Activated CD4-positive, alpha-beta T cell treated with anti-CD3 and anti-CD28 coated beads for 4 hours (primary cell): ENCODE results near the gene DCXR.

ENCODE experiments used
- DNase-seq, 2 donors: peaks; one replicate each; pipeline ENCODE4 v3.0.0-alpha.2; 2020

The DCXR gene

GRCh38 chr17:82037092-82037888, at the start of gene DCXR:
Gene DCXR (minus strand): TSS chr17:82037697. CDS start chr17:82037682, 15 bp downstream.
- DNase-seq = peak; percentile 90

DNA sequence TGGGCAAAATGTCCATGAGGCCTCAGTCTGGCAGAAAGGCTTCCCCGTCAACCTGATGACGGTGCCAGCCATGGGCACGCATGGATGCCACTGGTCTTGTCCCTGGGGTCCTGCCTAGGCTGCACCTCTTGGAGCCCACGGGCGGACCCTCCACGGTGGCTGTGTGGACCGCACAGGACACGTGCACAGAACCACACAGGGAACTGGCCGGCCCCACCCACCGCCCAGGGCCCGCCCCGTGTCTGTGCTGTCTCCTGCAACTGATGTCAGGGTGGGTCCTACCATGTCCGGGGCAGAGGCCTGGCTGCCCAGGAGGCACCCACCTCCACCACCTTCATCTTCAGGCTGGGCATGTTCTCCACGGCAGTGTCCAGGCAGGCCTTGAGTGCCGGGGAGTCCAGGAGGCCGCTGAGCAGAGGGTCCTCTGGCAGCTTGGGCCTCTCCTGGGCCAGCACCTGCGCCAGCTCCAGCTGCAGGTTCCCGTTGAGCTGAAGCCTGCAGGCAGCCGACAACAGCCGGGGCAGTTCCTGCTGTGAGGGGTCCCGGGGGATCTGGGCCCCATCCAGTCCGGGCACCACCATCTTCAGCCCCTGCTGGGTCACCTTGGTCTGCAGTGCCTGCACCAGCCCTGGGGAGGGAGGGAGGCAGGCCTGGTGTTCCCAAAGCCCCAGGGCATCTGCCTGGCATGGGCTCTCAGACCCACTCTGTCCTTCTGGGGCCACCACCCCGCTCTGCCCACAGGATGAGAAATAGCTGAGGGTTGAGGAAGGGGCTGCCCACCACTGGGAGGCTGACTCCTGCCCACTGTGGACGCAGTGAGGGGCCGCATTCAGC, 48.7 kb upstream of the DCXR start:
- no peak for DNase-seq

DNA sequence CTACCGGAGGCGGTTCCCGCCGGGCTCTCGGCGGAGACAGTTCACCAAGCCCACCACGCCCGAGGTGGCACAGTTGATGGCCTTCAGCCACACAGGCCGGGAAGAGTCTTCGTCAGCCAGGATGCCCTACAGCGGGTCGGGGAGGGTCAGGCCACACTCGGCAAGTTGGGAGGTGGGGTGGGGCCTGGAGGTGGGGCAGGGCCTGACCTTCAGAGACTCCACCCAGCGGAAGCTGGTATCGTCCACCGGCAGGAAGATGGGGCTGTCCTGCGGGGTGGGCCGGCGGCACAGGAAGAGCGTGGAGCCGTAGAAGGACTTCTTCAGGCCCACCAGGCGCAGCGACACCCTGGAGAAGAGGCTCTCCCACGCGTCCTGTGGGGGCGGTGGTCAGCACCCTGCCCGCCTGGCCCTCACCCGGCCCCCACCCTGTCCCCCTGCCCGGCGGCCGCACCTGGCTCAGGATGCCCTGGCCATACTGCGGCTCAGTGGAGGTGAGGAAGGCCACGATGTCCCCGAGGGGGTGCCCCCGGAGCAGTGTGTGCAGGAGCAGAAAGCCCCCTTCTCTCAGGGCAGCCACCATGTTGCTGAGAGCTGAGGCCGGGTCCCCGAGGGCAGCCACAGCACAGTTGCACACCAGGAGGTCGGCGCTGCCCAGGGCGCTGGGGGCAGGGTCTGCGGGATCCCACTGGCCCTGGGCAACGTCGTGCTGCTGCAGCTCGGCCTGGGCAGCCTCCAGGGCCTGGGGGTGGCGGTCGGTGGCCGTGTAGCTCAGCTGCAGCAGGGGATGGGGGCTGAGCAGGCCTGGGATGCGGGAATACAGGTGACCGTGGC, 47.7 kb upstream of the DCXR start:
- no peak for DNase-seq

DNA sequence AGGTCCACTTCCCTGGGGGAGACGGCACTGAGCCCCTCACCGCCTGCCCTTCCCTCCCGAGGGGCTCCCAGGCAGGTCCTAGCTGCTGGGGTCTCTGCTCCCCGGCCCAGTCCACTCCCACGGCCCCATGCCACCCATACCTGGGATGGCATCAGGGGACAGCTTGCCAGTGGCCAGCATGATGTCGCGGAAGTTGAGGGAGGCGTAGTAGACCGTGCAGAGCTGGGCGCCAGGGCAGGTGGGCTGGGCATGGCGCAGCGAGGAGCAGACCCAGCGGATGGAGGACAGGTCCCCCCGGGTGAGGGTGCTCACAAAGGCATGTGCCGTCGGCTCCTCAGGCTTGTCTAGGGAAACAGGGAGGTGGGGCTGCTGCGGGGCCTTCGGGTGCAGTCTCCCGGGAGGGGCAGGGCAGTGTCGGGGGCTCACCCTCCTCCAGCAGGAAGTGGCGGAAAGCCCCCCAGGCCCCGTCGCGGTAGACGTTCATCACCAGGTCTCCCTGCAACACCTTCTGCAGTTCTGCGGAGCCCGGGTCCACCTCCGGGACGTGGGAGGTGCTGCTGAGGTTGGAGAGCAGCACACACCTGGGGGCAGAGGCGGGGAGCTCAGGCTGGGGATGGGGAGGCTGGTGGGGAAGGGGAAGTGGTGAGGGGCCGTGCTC, 47.0 kb upstream of the DCXR start:
- DNase-seq = no peak

DNA sequence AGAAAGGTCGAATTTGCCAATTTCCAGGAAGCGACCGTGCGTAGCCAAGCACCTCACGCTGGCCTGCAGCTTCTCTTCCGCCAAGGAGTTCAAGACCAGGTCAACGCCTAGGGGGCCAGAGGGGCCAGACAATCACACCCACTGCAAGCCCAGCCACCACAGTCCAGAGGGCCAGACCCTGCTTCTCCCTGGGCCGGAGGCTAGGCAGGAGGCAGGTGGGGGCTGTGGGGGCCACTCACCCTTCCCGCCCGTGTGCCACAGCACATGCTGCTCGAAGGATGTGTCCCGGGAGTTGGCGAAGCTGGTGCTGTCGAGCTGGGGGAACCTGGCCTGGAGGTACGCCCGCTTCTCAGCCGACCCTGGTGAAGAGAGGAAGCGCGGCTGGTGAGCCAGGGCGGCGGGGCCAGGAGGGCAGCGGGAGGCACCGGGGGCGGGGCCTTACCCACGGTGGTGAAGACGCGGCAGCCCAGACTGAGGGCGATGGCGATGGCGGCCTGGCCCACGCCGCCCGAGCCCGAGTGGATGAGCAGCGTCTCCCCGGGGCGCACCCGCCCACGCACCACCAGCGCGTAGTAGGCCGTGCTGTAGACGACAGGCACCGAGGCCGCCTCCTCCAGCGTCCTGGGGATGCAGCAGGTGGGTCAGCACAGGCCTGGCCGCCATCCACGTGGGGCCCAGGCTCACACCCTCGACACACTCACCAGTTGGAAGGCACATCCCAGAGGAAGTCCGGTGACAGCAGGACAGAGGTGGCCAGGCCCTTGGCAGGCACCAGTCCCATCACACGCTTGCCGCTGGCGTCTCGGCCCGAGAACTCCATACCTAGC, 46.2 kb upstream of the DCXR start:
- no peak for DNase-seq

GRCh38 chr17:82083009-82083408, 45.5 kb upstream of the DCXR start:
- DNase-seq = no peak

DNA sequence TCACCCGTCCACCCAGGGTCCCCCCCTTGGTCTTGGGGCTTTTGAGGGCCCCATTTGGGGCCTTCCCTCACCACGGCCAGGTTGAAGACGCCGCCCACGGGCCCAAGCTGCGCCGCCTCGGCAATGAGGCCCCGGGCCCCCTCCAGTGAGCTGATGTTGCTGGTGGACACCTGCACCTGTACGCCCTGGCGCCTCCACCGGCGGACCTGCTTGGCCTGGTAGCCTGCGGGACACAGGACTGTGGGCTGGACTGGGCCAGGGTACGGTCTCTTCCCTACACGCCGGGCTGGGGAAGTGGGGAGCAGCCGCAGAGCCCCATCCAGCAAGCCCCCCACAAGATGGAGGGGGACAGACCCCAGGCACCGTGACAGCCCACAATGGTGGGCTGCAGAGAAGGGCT, 45.0 kb upstream of the DCXR start:
- DNase-seq = no peak

DNA sequence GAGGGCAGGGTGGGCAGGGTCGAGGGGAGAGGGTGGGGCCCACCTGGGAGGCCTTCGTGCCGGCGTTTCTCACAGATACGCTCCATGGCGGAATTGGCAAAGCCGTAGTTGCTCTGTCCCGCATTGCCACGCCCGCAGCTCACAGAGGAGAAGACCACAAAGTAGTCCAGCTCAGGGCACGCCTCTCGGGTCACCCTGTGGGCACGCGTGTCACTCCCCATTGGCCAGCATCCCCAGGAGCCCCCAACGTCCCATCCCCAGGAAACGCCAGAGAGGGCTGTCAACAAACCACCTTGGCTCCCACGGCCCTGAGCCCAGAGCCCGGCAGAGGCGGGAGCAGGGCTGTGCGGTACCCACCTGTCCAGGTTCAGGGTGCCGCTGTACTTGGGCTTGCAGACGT, 44.5 kb upstream of the DCXR start:
- no peak for DNase-seq

DNA sequence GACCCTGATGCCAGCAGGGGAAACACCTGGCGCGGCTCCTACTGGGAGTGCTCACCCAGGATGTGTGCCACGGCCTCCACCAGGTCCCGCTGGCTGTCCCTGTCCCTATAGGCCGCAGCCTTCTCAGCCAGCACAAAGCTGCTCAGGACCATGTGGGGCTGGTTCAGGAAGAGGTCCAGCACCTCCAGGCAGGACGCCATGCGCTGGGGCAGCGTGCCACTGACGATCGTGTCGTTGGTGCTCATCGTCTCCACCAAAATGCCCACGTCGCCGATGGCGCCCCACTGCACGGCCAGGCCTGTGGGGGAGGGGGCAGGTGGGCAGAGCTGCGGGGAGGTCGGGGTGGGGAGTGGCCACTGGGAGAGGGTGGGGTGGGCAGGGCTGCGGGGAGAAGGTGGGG, 44.0 kb upstream of the DCXR start:
- DNase-seq = no peak

- DNase-seq = no peak
These were observed 43.4 kb upstream of the DCXR start for GRCh38 chr17:82080789-82081464.

DNA sequence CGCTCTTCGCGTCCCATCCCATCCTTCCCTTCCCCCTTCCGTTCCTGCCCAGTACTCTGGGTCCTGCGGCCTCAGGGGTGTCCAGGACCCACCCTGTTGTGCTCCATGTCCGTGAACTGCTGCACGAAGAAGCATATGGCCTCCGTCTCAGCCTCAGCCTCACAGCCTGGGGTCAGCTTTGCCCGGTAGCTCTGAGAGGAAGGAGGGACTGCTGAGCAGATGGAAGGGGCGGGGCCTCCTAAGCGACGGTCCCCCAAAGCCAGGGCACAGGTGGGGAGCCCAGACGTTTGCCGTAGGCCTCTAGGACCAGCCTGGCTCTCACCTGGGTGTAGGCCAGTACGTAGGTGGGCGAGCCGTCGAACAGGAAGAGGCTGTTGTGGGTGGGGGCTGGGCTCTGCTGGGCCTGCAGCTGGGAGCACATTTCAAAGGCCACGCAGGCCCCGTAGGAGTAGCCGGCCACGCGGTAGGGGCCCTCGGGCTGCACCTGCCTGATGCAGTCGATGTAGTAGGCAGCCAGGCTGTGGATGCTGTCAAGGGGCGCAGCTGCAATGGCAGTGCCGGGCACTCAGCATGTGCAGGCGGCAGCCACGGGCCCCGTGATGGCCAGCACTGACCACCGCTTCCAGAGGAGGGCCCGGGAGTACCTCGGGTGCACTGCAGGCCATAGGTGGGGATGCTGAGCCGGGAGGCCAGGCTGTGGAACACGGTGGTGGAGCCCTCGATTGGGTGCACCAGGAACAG, 42.7 kb upstream of the DCXR start:
- DNase-seq = no peak

DNA sequence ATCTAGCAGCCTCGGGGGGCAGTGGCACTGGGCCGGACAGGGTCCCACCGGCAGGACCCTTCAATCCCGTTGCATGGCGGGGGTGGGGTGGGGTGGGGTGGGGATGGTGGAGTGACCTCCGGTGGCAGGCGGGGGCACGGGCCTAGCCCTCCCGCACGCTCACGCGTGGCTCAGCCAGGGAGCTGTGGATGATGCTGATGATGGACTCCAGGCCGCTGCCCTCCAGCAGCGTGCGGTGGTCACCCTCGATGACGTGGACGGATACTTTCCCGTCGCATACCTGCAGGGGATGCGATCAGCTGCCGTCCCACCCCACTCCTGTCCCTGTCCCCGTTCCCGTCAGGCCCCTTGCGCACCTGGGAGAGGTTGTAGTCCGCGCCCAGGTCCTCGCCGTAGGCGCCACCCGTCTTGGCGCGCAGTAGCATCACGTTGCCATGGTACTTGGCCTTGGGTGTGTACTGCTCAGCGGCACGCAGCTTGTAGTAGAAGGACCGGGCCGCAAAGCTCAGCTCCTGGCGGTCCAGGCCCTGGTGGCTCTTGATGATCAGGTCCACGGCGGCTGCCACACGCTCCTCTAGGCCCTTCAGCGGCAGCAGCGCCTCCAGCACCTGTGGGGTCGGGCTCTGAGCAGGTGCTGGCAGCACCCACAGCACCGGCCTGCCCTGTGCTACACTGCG, 41.6 kb upstream of the DCXR start:
- no peak for DNase-seq

DNA sequence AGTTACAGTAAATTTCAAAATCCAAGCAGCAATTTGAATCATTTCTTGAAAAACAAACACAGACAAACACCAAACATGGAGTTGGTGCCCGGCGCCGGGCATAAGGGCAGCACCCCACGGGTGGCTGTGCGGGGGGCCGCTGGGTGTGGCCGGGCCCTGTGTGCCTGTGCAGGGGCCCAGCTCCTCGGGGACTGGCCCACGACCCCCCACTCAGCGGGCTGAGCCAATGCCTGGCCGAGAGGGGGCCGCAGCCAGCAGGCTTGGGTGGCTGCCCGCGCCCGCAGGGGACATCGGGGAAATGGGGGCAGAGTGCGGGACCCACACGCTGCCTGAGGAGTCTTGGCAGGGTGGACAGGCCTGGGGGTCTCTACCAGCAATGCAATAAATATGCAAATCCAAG, 40.9 kb upstream of the DCXR start:
- DNase-seq = no peak

- DNase-seq = no peak
These were observed 40.3 kb upstream of the DCXR start for GRCh38 chr17:82077617-82078358.

DNA sequence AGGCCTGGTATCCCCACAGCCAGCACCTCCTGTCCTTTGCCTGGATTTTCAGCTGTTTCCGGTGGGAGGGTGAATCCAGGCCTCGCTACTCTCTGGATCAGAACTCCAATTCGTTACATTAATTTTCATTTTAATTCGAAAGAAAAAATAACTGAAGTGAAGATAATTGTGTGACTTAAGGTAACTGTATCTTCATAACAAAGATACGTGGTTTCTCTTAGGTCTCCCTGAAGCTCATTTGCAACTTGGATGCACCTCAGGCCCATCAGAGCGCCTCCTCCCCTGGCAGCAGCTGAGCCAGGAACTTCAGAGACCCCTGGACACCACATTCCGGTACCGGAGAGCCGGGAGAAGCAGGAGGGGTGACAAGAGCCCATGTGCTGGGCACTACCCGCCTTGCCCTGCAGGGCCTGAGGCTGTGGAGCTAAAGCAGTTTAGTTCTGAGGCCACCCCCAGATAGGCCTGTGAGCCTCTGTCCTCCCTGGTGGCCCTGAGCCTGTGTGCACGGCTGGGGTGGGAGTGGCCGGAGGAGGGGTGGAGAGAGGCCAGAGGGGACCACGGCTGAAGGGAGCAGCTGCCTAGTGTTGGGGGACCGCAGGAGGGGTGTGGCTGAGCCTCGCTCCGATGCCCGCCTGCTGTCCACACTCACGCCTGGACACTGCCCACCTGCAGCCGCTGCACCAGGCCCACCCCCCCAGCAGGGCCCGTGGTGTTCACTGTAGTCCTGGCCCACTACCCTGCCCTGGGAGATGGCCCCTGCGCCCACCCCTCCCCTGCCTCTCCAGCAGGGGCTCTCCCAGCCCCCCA, 39.5 kb upstream of the DCXR start:
- no peak for DNase-seq

DNA sequence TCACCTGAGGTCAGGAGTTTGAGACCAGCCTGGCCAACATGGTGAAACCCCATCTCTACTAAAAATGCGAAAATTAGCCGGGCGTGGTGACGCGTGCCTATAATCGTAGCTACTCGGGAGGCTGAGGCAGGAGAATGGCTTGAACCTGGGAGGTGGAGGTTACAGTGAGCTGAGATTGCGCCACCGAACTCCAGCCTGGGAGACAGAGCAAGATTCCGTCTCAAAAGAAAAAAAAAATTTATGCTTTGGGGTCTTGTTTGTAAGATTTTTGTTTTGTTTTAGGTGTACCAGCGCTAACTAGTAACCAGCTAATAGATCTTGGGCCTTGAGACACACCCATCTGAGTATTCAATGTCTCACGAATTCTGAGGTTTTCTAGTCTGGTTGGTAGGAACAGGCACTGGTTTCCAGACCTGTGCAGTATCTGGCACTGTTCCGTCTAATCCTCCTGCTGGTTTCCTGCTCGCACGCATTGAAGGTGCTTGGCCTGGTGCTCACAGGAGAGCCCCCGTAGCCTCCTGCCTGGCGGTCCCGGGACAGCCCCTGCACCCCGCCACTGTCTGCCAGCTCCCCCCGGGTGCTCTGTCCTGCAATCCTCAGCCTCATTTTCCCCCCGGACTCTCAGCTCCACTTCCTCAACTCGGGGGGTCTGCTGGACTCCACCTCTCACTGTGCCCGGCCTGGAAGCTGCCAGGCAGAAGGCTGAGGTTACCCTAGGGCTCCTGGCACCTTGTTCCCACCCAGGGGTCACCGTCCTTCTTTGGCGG, 38.7 kb upstream of the DCXR start:
- DNase-seq = no peak

- DNase-seq = no peak
These were observed 35.9 kb upstream of the DCXR start for GRCh38 chr17:82073446-82073845.
